HCT116 (cell line): ENCODE data around the gene CYP11A1. TPM values are rescaled to one million over a fixed set of nuclear protein-coding genes. Genes with fewer than 3 reads are reported as not detected.

ENCODE experiments used
- ATAC-seq: fragments of 200-7000 bp; cut with Tn5 transposase; 2 replicates; pipeline ENCODE4 v1.9.1; 2020; ENCODE audit warnings: mild to moderate bottlenecking, moderate library complexity
- BruUV-seq: library from RNA; stranded (reverse); fragments of 400-500 nt; replicated peaks from 2 replicates; lab custom pipeline; 2021; lab: Mats Ljungman, UMichigan
- CTCF ChIA-PET: fragments of 300-600 bp; sonication (Branson Sonifier 250); formaldehyde crosslinking; loops from one replicate; lab custom pipeline; 2021; ENCODE audit warnings: antibody characterized with exemption; lab: Charles Lee
- POLR2A ChIA-PET: fragments of 300-600, 350-600 bp; sonication (Branson Sonifier 250); formaldehyde crosslinking; loops from one replicate; lab custom pipeline; 2021; ENCODE audit warnings: antibody characterized with exemption; lab: Charles Lee
- RAD21 ChIA-PET, 2 experiments: fragments of 300-600 bp; sonication (Branson Sonifier 250); formaldehyde crosslinking; loops; one replicate each; lab custom pipeline; 2023; ENCODE audit warnings: low total read pairs in 2 of 2; ENCODE audit not compliant: uncharacterized antibody in 2 of 2, unreplicated experiment in 2 of 2, low non-redundant PET in 1 of 2; lab: Charles Lee
- DNase-seq: peaks from one replicate; pipeline ENCODE4 v3.0.0-alpha.2; 2010; ENCODE audit warnings: low read depth, low spot score
- H2AFZ ChIP-seq: fragments of 200-600 bp; shearing (Covaris generic), sonication (generic); 2 replicates; pipeline ENCODE4 v1.6.1; 2017; ENCODE audit warnings: low read depth, mixed run types, mixed read lengths, antibody characterized with exemption, low read length; ENCODE audit not compliant: poor library complexity, severe bottlenecking
- H3K27ac ChIP-seq: 2 replicates; pipeline ENCODE4 v1.5.1; 2012; ENCODE audit warnings: low read depth, low read length
- H3K27me3 ChIP-seq: fragments of 200-600 bp; sonication (generic); 2 replicates; pipeline ENCODE4 v1.6.1; 2016; ENCODE audit warnings: mixed run types, low read length, mixed read lengths; ENCODE audit not compliant: insufficient read depth
- H3K36me3 ChIP-seq, 2 experiments: fragments of 200-500 bp in 1 of 2; fragments of 200-600 bp in 1 of 2; sonication (Bioruptor generic) in 1 of 2; sonication (generic) in 1 of 2; 2 replicates each; pipeline versions ENCODE4 v1.5.1 to v1.6.1; 2014 to 2016; ENCODE audit warnings: low read length in 2 of 2, inconsistent platforms in 1 of 2, mixed read lengths in 1 of 2, mixed run types in 1 of 2; ENCODE audit not compliant: insufficient read depth in 2 of 2, control insufficient read depth in 1 of 2
- H3K4me1 ChIP-seq, 2 experiments: fragments of 200-600 bp in 1 of 2; sonication (generic) in 1 of 2; 2 replicates each; pipeline versions ENCODE4 v1.5.1 to v1.6.1; 2012 to 2017; ENCODE audit warnings: low read length in 2 of 2, inconsistent platforms in 1 of 2, mild to moderate bottlenecking in 1 of 2, mixed read lengths in 1 of 2, mixed run types in 1 of 2, moderate library complexity in 1 of 2; ENCODE audit not compliant: insufficient read depth in 2 of 2, control insufficient read depth in 1 of 2
- H3K4me2 ChIP-seq: fragments of 200-600 bp; sonication (generic); 2 replicates; pipeline ENCODE4 v1.6.1; 2017; ENCODE audit warnings: mixed run types, low read length, mixed read lengths
- H3K4me3 ChIP-seq, 2 experiments: fragments of 200-600 bp in 1 of 2; sonication (generic) in 1 of 2; replicated peaks in 1 of 2; 2 replicates each; pipeline ENCODE4 v1.5.1; 2011 to 2016; ENCODE audit warnings: low read length in 2 of 2, control low read depth in 1 of 2, low read depth in 1 of 2, mild to moderate bottlenecking in 1 of 2, mixed read lengths in 1 of 2, mixed run types in 1 of 2
- H3K79me2 ChIP-seq: fragments of 200-600 bp; sonication (generic); 2 replicates; pipeline ENCODE4 v1.6.1; 2017; ENCODE audit warnings: mild to moderate bottlenecking, mixed run types, low read length, moderate library complexity, mixed read lengths; ENCODE audit not compliant: insufficient read depth
- H3K9ac ChIP-seq: fragments of 200-600 bp; sonication (generic); 2 replicates; pipeline ENCODE4 v1.6.1; 2016; ENCODE audit warnings: low read length, mixed read lengths
- H3K9me2 ChIP-seq: fragments of 200-600 bp; sonication (generic), shearing (Covaris generic); 2 replicates; pipeline ENCODE4 v1.6.1; 2017; ENCODE audit warnings: mixed run types, mild to moderate bottlenecking, moderate library complexity; ENCODE audit not compliant: insufficient read depth
- H3K9me3 ChIP-seq, 2 experiments: fragments of 200-500 bp in 1 of 2; fragments of 200-600 bp in 1 of 2; sonication (Bioruptor generic) in 1 of 2; sonication (generic) in 1 of 2; 2 replicates each; pipeline ENCODE4 v1.6.1; 2014 to 2017; ENCODE audit warnings: low read length in 2 of 2, mixed read lengths in 2 of 2, inconsistent platforms in 1 of 2, low read depth in 1 of 2, mild to moderate bottlenecking in 1 of 2, mixed run types in 1 of 2, moderate library complexity in 1 of 2; ENCODE audit not compliant: control insufficient read depth in 1 of 2, insufficient read depth in 1 of 2
- H4K20me1 ChIP-seq: fragments of 200-600 bp; sonication (generic), shearing (Covaris generic); 2 replicates; pipeline ENCODE4 v1.6.1; 2017; ENCODE audit warnings: mixed run types, mild to moderate bottlenecking, moderate library complexity; ENCODE audit not compliant: insufficient read depth
- CTCF ChIP-seq, 3 experiments: fragments of 200-600 bp in 1 of 3; sonication (generic) in 1 of 3; IDR thresholded peaks in 2 of 3; conservative IDR thresholded peaks in 1 of 3; 2 replicates each; pipeline ENCODE4 v1.5.1; 2012 to 2017; ENCODE audit warnings: low read depth in 2 of 3, low read length in 2 of 3, antibody characterized with exemption in 1 of 3, borderline replicate concordance in 1 of 3, control low read depth in 1 of 3, mild to moderate bottlenecking in 1 of 3, mixed read lengths in 1 of 3, mixed run types in 1 of 3, moderate library complexity in 1 of 3; ENCODE audit not compliant: insufficient read depth in 1 of 3
- EZH2 ChIP-seq: fragments of 200-600 bp; sonication (generic); IDR thresholded peaks from 2 replicates; pipeline ENCODE4 v1.6.1; 2017; ENCODE audit warnings: antibody characterized with exemption, mixed run types
- RAD21 ChIP-seq: IDR thresholded peaks from 2 replicates; pipeline ENCODE4 v1.6.1; 2012; ENCODE audit warnings: low read depth, mild to moderate bottlenecking
- SRF ChIP-seq: IDR thresholded peaks from 2 replicates; pipeline ENCODE4 v1.6.1; 2012; ENCODE audit warnings: low read depth
- intact Hi-C: fragments of 100-400 bp; cut with micrococcal nuclease; formaldehyde crosslinking; loops from 2 replicates; pipeline ENCODE4 v1.10.0; 2022
- total RNA-seq: library from RNA; stranded (reverse); gene quantifications from one replicate; pipeline ENCODE4 v1.2.1, GENCODE V29; 2021; ENCODE audit not compliant: unreplicated experiment

Gene CYP11A1
- total RNA-seq, 1 experiment from 2014 or later = 0.57 TPM

DNA sequence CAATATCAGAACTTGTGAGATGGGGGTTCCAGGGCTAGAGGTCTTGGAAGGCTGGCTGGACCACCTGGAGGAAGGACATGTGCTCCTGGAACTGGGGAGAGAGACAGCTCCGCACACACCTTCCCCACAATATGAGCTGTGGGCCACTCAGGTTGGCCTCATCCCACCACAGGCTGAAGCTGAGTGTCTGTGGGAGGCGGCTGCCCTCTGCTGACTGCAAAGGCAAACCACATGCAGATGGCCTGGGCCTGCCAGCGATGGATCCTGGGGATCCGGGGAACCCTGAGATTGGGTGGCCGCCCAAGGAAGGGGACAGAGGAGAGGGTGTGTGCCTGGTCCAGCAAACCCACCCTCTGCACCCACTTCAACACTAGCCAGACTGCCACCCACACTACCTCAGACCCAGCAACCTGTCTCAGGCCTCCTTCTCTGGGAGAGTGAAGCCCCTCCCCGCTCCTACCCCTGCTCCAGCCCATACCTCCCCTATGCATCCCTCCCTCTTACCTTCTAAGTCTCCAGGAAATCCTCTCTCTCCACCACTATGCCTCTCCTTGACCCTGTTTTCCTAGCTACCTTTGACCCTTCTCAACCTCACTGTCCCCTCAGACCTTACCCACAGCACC lies 44.8 kb downstream of the CYP11A1 start:
- ChIA-PET CTCF (interaction anchor here (0.6 to 6.7 kb wide), 14 partner anchors 8 to 952 kb away, joined by 3 to 126 read pairs (median 4); no protein-coding TSS in a partner anchor), RAD21 (interaction anchor here (0.9 to 1.4 kb wide), 7 partner anchors 11 to 350 kb away, joined by 3 to 8 read pairs (median 5); no protein-coding TSS in a partner anchor), POLR2A (interaction anchor here (1.1 kb wide), 1 partner anchor 11 kb away, joined by 4 read pairs; no protein-coding TSS in a partner anchor)
- ATAC-seq (peak; percentile 93), DNase-seq (peak; percentile 29)
- Histone ChIP-seq H3K27ac (no peak overlapping the region), H3K9me2 (no peaks in the 10 kb centered on the region), H3K4me2 (no peak overlapping the region), H3K79me2 (no peaks in the 10 kb centered on the region), H3K4me1 (no peaks in the 10 kb centered on the region; a peak in 1 of 4 replicates), H3K27me3 (no peaks in the 10 kb centered on the region), H3K9me3 (no peaks in the 10 kb centered on the region), H4K20me1 (no peaks in the 10 kb centered on the region), H3K9ac (no peak overlapping the region), H3K4me3 (no peak overlapping the region), H2AFZ (peak overlapping the region; percentile 7), H3K36me3 (no peaks in the 10 kb centered on the region)
- intact Hi-C loops = loop anchor here (1.0 kb wide), 1 partner anchor 349 kb away; no protein-coding TSS in a partner anchor
- TF ChIP-seq CTCF (IDR thresholded peaks at IDR 0.05 in 2 of 3, conservative IDR thresholded peaks at IDR 0.05 in 1 of 3; ENCODE audit: borderline replicate concordance in 1 of 3, insufficient read depth in 1 of 3, low read depth in 2 of 3, low read length in 2 of 3) (peak; percentile 90 to 93 (median 93)), SRF (no peak), EZH2 (no peak), RAD21 (peak; percentile 94)
- TF ChIP-seq, all 23 proteins: peak for 2
- no TSS peak for BruUV-seq
